K562 treated with DMSO at 1 percent for 4 hours (cell line): Measurements from ENCODE around the gene P2RY13. TPM values are rescaled to one million over a fixed set of nuclear protein-coding genes. Genes with fewer than 3 reads are reported as not detected.

Experiments
- total RNA-seq: library from RNA; unstranded; fragments of 300-600 nt; gene quantifications from 2 replicates; pipeline ENCODE4 v1.2.3, GENCODE V29; 2022; ENCODE audit not compliant: insufficient read depth

The P2RY13 gene
- not detected in 2 replicates for total RNA-seq

GRCh38 chr3:151329363-151329762 lies at the start of gene P2RY13:
Gene P2RY13, minus strand, starts transcription at chr3:151329549. Its CDS starts 21 bp downstream, at chr3:151329528.

DNA sequence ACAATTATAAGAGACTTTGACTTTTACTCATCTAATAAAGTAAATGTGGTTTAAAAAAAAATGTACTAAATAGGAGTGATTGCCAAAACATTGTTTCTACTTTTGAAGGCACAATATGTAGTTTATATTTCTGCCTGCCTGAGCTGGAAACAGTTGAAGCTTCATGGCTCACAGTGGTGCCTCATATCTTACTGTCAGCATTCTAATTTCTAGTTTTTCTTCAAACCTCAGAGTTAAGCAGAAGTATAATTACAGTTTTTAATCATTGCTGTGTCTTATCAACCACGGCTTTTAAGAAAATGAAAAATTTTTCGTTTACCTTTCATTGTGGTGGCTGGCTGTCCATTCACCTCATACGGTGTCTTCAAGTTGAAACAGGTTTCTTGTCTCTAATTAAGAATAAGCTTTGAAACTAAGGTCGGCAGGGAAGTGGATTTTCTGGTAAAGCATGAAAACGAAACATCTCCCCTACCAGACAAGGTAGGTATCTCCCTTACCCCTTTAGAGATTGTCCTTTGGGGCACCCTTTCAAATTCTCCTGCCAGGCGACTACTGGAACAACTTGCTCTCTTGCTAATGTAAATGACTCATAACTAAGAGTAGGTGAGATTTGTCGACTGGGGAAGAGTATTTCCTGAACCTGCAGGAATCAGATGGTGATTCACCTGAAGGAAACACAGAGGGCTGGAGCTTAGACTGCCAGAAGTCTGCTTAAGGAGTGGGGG lies 12.9 kb downstream of the P2RY13 start, which contains the start of gene GPR87:
GPR87 (minus strand) TSS at position 554 of the 725 bp plus-strand sequence. CDS start 16,720 bp downstream, outside the sequence.

GRCh38 chr3:151278230-151278629 lies 51.1 kb downstream of the P2RY13 start, which contains the start of gene P2RY14:
Gene P2RY14, minus strand, starts transcription at chr3:151278542. Its CDS starts 64,226 bp downstream, at chr3:151214316.

Other genes with a start within 250 kb of the P2RY13 start
- not detected in 2 replicates for gene MED12L, start 243.9 kb downstream of the P2RY13 start, total RNA-seq
- not detected in 2 replicates for gene GPR171, start 126.3 kb downstream of the P2RY13 start, total RNA-seq
- not detected in 2 replicates for gene P2RY14, start 51.0 kb downstream of the P2RY13 start, total RNA-seq
- gene GPR87, start 12.7 kb downstream of the P2RY13 start, total RNA-seq, result not detected in 2 replicates
- not detected in 2 replicates for gene P2RY12, start 55.2 kb upstream of the P2RY13 start, total RNA-seq
- 0.08 and 0.23 TPM in 2 replicates for gene IGSF10, start 131.5 kb upstream of the P2RY13 start, total RNA-seq